Transverse colon (tissue), 4 donors: Measurements from ENCODE around the gene RBCK1. TPM values are rescaled to one million over a fixed set of nuclear protein-coding genes. Genes with fewer than 3 reads are reported as not detected.
A peak's percentile ranks its signal among the peaks of the same experiment; 100 is the strongest.
"Not testable (repeated sequence)": the region's sequence is repeated elsewhere in the genome, so short reads cannot be mapped to it uniquely, and the experiment has no call there.

Source experiments
- DNase-seq: peaks from one replicate; pipeline ENCODE4 v3.0.0-alpha.2; 2019
- H3K27ac ChIP-seq, 4 donors: fragments of 200-600 bp; sonication (generic); 2 replicates each; pipeline ENCODE4 v1.5.1; 2016 to 2018; ENCODE audit warnings: inconsistent platforms in 4 of 4
- H3K27me3 ChIP-seq: fragments of 200-600 bp; sonication (generic); 2 replicates; pipeline ENCODE4 v1.5.1; 2017; ENCODE audit warnings: inconsistent platforms
- H3K36me3 ChIP-seq, 4 donors: fragments of 200-600 bp; sonication (generic); 2 replicates each; pipeline ENCODE4 v1.5.1; 2017 to 2019; ENCODE audit warnings: inconsistent platforms in 4 of 4
- H3K4me1 ChIP-seq, 4 donors: fragments of 200-600 bp; sonication (generic); 2 replicates each; pipeline ENCODE4 v1.5.1; 2017 to 2020; ENCODE audit warnings: inconsistent platforms in 4 of 4
- H3K4me3 ChIP-seq, 4 donors: fragments of 200-600 bp; sonication (generic); 1 replicate in 1 of 4; 2 replicates in 3 of 4; pipeline versions ENCODE4 v1.5.1 to v1.6.1; 2017 to 2019; ENCODE audit warnings: inconsistent platforms in 4 of 4
- H3K9me3 ChIP-seq, 2 donors: fragments of 200-600 bp; sonication (generic); 2 replicates each; pipeline ENCODE4 v1.5.1; 2017 to 2019; ENCODE audit warnings: inconsistent platforms in 2 of 2
- EP300 ChIP-seq: sonication (generic); formaldehyde crosslinking; IDR thresholded peaks from one replicate; pipeline ENCODE4 v1.6.1; 2017; ENCODE audit warnings: antibody characterized with exemption, low read depth
- POLR2A ChIP-seq: fragments of 450-650 bp; IDR thresholded peaks from one replicate; pipeline ENCODE4 v1.6.1; 2016; ENCODE audit warnings: antibody characterized with exemption, mild to moderate bottlenecking, moderate library complexity
- POLR2AphosphoS5 ChIP-seq, 3 donors: sonication (generic); formaldehyde crosslinking; IDR thresholded peaks; one replicate each; pipeline ENCODE4 v1.6.1; 2016; ENCODE audit warnings: antibody characterized with exemption in 3 of 3
- WGBS, 2 donors: methylation state at CpG; one replicate each; pipeline ENCODE4 v1.1.5; 2018; ENCODE audit warnings: low coverage in 1 of 2; 5-methylcytosine and 5-hydroxymethylcytosine counted together
- in situ Hi-C, 4 donors: fragments of 200-750 bp; cut with MboI; loops; one replicate each; pipeline versions ENCODE4 v1.15.0 to v1.15.1; 2017; ENCODE audit warnings: low sequenced_read_pairs in 3 of 4, low pct_ligation_motif_present in 1 of 4, low pct_unique_long_range_greater_than_20kb in 1 of 4
- intact Hi-C: fragments of 100-400 bp; cut with DNase I; formaldehyde crosslinking; loops from one replicate; pipeline ENCODE4 v1.15.1; 2023; ENCODE audit warnings: low total_unique reads
- total RNA-seq, 4 donors: library from RNA; depleted of rRNA; stranded (reverse); fragments of >200 nt; gene quantifications; one replicate each; pipeline ENCODE4 v1.1.0, GENCODE V29; 2016
- TF ChIP-seq, protein P1 (sequence below), 5 experiments: fragments of 200-600 bp in 3 of 5; fragments of 450-650 bp in 2 of 5; sonication (generic) in 3 of 5; IDR thresholded peaks; 1 replicate in 2 of 5; 2 replicates in 3 of 5; pipeline ENCODE4 v1.5.1; 2016 to 2017; ENCODE audit warnings: antibody characterized with exemption in 5 of 5, inconsistent platforms in 3 of 5, mild to moderate bottlenecking in 2 of 5, moderate library complexity in 1 of 5

The RBCK1 gene
- total RNA-seq, 4 donors from 2014 or later, result 101 to 152 (median 110) TPM

DNA sequence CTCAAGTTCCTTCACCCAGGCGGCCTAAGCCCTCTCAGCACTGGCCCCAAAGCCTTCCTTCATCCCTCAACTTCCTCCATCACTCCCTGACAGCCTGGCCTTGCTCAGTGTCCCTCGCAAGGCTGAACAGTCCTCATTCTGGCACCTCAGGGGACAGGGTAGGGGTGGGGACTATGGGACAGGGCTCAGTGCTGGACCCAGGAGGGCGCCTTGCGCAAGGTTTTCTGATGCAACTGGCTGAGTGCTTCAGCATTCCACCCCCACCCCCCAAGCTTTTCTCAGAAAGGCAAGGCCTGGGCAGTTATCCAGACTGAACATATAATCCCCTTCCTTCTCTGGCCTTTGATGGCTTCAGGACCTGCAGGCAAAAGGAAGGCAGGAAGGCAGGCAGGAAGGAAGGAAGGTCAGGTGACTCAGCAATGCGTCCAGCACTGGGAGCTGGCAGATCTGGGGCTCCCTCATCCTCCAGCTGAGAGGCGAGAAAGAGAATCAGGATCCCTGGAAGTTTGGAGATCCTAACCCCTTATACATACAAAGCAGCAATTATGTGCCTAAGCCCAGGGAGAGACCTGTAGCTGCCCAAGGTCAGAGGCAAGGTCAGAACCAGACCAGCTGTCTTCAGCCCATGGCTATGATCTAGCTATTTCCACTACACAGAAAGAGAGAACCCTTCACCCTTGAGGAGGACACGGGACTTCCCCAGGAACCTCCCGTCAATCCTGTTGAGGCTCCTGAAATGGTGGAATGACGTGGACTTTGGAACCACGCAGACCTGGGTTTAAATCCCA lies 36.1 kb upstream of the RBCK1 start:
- TF ChIP-seq POLR2AphosphoS5 (IDR thresholded peaks at IDR 0.05) (peak in 1 of 3 donors; percentile 12), POLR2A (no peak)
- peak overlapping the region in 2 of 4 donors; percentile 8 to 46 for H3K27ac ChIP-seq
- no peaks in the 10 kb centered on the region for H3K27me3 ChIP-seq
- peak; percentile 59 for DNase-seq
- peaks cover 0 to 16% (median 6%) of the 10 kb centered on the region in 4 donors for H3K4me1 ChIP-seq
- intact Hi-C loops (no loop called here), in situ Hi-C loops (no loop called here)
- no peaks in the 10 kb centered on the region for H3K36me3 ChIP-seq
- H3K9me3 ChIP-seq, result no peaks in the 10 kb centered on the region
- H3K4me3 ChIP-seq, result no peak overlapping the region
- WGBS, 2 donors, result 67% methylated on average over 10 of the region's 10 CpGs; no CpG with 5 or more reads in 1 of the 2 donors

DNA sequence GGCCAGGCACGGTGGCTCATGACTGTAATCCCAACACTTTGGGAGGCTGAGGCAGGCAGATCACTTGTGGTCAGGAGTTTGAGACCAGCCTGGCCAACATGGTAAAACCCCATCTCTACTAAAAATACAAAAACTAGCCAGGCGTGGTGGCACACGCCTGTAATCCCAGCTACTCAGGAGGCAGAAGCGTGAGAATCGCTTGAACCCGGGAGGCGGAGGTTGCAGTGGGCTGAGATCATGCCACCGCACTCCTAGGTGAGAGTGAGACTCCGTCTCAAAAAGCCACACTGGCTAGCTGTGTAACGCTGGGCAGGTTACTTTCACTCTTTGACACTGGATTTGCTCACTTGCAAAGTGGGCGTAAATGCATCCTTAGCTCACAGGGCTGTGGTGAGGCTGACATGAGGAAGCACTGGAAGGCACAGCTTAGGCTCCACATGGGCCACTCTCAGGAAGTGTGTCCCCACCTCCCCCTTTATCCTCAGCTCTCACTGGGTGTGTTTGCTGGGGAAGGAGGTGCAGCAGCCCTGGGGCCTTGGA lies 35.5 kb upstream of the RBCK1 start:
- peaks cover 0 to 16% (median 6%) of the 10 kb centered on the region in 4 donors for H3K4me1 ChIP-seq
- H3K36me3 ChIP-seq, DNase-seq, H3K4me3 ChIP-seq, H3K27me3 ChIP-seq, intact Hi-C loops, H3K9me3 ChIP-seq, in situ Hi-C loops: not testable (repeated sequence)
- WGBS, 2 donors, result 88% methylated on average over 11 of the region's 11 CpGs; no CpG with 5 or more reads in 1 of the 2 donors
- H3K27ac ChIP-seq, result peak overlapping the region in 2 of 4 donors; percentile 8 to 21

- Histone ChIP-seq H3K27ac (no peak overlapping the region), H3K4me1 (peaks cover 0 to 16% (median 6%) of the 10 kb centered on the region in 4 donors), H3K9me3 (no peaks in the 10 kb centered on the region), H3K4me3 (no peak overlapping the region), H3K27me3 (no peaks in the 10 kb centered on the region), H3K36me3 (no peaks in the 10 kb centered on the region)
- in situ Hi-C loops (no loop called here), intact Hi-C loops (no loop called here)
- TF ChIP-seq, protein P1, sequence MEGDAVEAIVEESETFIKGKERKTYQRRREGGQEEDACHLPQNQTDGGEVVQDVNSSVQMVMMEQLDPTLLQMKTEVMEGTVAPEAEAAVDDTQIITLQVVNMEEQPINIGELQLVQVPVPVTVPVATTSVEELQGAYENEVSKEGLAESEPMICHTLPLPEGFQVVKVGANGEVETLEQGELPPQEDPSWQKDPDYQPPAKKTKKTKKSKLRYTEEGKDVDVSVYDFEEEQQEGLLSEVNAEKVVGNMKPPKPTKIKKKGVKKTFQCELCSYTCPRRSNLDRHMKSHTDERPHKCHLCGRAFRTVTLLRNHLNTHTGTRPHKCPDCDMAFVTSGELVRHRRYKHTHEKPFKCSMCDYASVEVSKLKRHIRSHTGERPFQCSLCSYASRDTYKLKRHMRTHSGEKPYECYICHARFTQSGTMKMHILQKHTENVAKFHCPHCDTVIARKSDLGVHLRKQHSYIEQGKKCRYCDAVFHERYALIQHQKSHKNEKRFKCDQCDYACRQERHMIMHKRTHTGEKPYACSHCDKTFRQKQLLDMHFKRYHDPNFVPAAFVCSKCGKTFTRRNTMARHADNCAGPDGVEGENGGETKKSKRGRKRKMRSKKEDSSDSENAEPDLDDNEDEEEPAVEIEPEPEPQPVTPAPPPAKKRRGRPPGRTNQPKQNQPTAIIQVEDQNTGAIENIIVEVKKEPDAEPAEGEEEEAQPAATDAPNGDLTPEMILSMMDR (IDR thresholded peaks at IDR 0.05), result no peak
- TF ChIP-seq POLR2AphosphoS5 (IDR thresholded peaks at IDR 0.05) (no peak), POLR2A (no peak), EP300 (no peak)
- no peak for DNase-seq
- 70 to 81% methylated on average over 2 to 9 of the region's 9 CpGs for WGBS, 2 donors
Observed at GRCh38 chr20:373171-373890, 34.8 kb upstream of the RBCK1 start.

GRCh38 chr20:375265-375889 lies 32.7 kb upstream of the RBCK1 start:
- Histone ChIP-seq H3K4me1 (peaks cover 0 to 9% (median 6%) of the 10 kb centered on the region in 4 donors), H3K4me3 (no peak overlapping the region), H3K27me3 (no peaks in the 10 kb centered on the region), H3K27ac (no peak overlapping the region), H3K36me3 (no peaks in the 10 kb centered on the region), H3K9me3 (no peaks in the 10 kb centered on the region)
- DNase-seq, result no peak
- 79 to 81% methylated on average over 10 of the region's 10 CpGs for WGBS, 2 donors
- intact Hi-C loops (no loop called here), in situ Hi-C loops (no loop called here)
- TF ChIP-seq, protein P1 (IDR thresholded peaks at IDR 0.05), result no peak
- no peak for TF ChIP-seq POLR2AphosphoS5 (IDR thresholded peaks at IDR 0.05)
- TF ChIP-seq POLR2A, result no peak
- TF ChIP-seq EP300, result no peak

DNA sequence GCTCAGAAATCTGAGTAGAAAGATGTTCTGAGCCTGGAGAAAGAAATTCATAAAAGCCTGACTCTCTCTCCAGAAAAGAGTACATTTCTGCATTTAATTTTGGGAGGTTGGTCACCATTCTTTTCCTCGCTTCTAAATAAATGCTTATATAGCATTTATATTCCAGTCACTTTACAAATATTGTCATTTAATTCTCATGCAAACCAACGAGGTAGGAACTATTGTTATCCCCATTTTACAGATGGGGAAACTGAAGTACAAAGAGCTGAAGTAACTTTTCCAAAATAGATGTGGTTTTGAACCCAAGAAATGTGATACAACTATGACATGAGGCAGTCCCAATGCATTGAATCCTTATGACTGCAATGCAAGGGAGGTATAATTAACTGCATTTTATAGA lies 32.0 kb upstream of the RBCK1 start:
- Histone ChIP-seq H3K4me1 (peaks cover 0 to 10% (median 6%) of the 10 kb centered on the region in 4 donors), H3K27ac (no peak overlapping the region), H3K36me3 (no peaks in the 10 kb centered on the region), H3K9me3 (no peaks in the 10 kb centered on the region), H3K27me3 (no peaks in the 10 kb centered on the region), H3K4me3 (no peak overlapping the region)
- intact Hi-C loops (no loop called here), in situ Hi-C loops (no loop called here)
- 31 to 44% methylated on average over 2 of the region's 2 CpGs for WGBS, 2 donors
- TF ChIP-seq POLR2AphosphoS5 (IDR thresholded peaks at IDR 0.05), result no peak
- TF ChIP-seq, protein P1 (IDR thresholded peaks at IDR 0.05), result no peak
- TF ChIP-seq EP300, result no peak
- no peak for TF ChIP-seq POLR2A
- no peak for DNase-seq
